Measurements from ENCODE around the gene KDELR1. TPM values are rescaled to one million over a fixed set of nuclear protein-coding genes. Genes with fewer than 3 reads are reported as not detected.

KDELR1 gene
- total RNA-seq, 4 donors from 2014 or later: 62.5 to 99.1 (median 78.6) TPM

GRCh38 chr19:48355365-48355954, 35.9 kb downstream of the KDELR1 start:
- TF ChIP-seq CTCF (IDR thresholded peaks at IDR 0.05; ENCODE audit: low read depth): no peak

DNA sequence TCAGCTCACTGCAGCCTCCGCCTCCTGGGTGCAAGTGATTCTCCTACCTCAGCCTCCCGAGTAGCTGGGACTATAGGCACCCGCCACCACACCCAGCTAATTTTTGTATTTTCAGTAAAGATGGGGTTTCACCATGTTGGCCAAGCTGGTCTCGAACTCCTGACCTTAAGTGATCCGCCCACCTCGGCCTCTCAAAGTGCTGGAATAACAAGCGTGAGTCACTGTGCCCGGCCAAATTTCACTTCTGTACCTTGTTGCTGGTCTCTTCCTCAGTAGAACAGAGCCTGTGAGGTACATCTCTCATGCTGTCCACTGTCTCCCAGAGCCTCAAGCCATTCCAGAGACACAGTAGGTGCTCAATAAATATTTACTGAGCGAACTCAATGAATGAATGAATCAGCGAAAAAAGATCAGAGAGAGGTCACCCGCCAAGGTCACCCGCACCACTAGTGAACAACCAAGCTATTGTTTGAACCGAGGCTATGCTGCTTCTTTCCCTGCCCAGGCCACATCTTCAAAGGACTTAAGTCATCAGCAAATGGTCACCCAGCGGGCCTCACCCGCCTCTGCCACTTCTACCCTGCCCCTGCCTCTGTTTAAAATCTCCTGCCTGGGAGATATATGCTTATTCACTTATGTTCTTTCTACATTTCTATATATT, 36.9 kb downstream of the KDELR1 start:
- no peak for TF ChIP-seq CTCF (IDR thresholded peaks at IDR 0.05; ENCODE audit: low read depth)

DNA sequence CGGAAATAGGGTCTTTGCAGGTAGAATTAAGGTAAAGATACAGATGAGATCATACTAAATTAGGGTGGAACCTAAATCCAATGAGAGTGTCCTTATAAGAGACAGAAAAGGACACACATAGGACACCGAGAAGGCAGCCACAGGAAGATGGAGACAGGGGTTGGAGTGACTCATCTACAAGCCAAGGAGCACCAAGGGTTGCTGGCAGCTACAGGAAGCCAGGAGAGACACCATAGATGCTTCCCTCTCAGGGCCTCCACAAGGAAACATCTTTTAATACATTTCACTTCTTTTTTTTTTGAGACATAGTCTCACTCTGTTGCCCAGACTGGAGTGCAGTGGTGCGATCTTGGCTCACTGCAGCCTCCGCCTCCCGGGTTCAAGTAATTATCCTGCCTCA, 37.7 kb downstream of the KDELR1 start:
- TF ChIP-seq CTCF (IDR thresholded peaks at IDR 0.05; ENCODE audit: low read depth): no peak

- TF ChIP-seq CTCF (IDR thresholded peaks at IDR 0.05; ENCODE audit: low read depth): no peak
Measured at GRCh38 chr19:48351341-48351752, 40.0 kb downstream of the KDELR1 start.

GRCh38 chr19:48350856-48351255, 40.5 kb downstream of the KDELR1 start:
- TF ChIP-seq CTCF (IDR thresholded peaks at IDR 0.05; ENCODE audit: low read depth): no peak

DNA sequence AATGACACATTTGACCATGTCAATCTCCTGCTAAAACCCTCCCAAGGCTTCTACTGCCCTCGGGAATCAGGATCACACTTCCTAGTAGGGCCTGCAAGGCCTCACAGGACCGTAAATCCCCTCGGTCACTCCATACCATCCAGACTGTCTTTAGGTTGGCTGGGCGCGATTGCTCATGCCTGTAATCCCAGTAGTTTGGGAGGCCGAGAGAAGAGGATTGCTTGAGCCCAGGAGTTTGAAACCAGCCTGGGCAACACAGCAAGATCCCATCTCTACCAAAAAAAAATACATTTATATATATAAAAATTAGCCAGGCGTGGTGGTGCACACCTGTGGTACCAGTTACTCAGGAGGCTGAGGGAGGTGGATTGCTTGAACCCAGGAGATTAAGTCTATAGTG, 42.6 kb downstream of the KDELR1 start:
- TF ChIP-seq CTCF (IDR thresholded peaks at IDR 0.05; ENCODE audit: low read depth): no peak

- TF ChIP-seq CTCF (IDR thresholded peaks at IDR 0.05; ENCODE audit: low read depth): no peak
Measured at GRCh38 chr19:48348045-48348444, 43.3 kb downstream of the KDELR1 start.

Data from subcutaneous adipose tissue (tissue), 4 donors.